Iris pigment epithelial cell (primary cell): ENCODE measurements around the gene P4HTM.
A peak's percentile ranks its signal among the peaks of the same experiment; 100 is the strongest.
"Not testable (repeated sequence)": the region's sequence is repeated elsewhere in the genome, so short reads cannot be mapped to it uniquely, and the experiment has no call there.

Experiments used
- DNase-seq: peaks from one replicate; pipeline ENCODE4 v3.0.0-alpha.2; 2011; ENCODE audit warnings: low read depth

Gene P4HTM

DNA sequence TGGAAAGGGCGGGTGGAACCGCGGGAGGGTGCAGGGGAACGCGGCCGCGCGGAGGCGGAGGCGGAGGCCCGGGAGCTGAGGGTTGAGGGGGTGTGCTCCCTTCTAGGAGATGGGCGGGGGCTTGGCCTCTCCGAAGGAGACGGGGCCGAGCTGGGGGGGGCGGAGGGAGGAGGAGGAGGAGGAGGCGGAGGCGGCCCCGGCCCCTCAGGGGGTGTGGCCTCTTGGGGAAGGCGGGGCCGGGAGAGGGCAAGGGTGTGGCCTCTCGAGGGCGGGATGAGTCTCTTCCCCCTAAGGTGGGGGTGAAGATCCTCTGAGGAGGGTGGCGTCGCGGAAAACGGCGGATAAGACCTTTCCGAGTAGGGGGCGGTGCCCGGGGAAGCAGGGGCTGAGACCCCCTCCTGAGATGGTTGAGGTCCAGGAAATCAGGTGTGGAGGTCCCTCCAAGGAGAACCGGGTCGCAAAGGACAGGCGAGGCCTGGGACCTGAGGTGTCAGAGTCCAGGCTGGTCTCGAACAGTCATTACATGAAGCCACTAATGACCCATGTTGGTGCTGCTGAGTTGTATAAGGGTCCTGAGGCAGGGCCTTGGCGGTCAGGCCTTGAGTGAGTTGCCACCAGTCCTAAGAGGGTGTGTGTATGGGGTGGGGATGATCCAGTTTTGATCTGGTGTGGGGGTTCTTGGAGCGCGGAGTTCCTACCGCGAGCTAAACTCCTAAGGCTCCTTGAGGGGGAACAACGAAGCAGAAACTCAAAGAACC, 17.9 kb downstream of the P4HTM start:
- peak; percentile 87 for DNase-seq

DNA sequence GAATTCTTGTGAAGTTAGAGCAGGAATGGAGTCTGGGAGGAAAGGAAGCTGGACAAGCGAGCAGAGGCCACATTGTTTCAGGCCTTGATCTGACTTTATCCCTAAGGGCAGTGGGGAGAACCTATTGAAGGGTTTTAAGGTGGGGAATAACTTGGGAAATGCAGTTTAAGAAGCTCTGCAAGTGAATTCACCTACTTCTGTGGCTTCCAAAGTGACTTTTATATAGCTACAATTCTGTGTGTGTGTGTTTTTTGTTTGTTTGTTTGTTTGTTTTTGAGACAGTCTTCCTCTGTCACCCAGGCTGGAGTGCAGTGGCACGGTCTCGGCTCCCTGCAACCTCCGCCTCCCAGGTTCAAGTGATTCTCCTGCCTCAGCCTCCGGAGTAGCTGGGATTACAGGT, 18.6 kb downstream of the P4HTM start:
- not testable (repeated sequence) for DNase-seq

DNA sequence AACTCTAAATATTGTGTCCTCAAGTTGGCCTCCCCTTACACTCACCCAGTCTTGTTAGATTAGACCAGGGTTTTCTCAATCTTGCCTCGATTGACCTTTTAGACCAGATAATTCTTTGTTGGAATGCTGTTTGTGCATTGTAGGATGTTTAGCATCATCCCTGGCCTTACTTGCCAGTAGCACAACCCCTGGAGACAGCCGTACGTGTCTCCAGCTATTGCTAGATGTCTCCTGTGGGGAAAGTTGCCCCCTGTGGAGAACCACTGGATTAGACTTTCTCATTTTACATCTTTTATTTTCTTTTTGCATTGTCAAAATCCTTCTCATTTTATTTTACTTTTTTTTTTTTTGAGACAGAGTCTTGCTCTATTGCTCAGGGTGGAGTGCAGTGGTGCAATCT, 19.4 kb downstream of the P4HTM start:
- no peak for DNase-seq

DNA sequence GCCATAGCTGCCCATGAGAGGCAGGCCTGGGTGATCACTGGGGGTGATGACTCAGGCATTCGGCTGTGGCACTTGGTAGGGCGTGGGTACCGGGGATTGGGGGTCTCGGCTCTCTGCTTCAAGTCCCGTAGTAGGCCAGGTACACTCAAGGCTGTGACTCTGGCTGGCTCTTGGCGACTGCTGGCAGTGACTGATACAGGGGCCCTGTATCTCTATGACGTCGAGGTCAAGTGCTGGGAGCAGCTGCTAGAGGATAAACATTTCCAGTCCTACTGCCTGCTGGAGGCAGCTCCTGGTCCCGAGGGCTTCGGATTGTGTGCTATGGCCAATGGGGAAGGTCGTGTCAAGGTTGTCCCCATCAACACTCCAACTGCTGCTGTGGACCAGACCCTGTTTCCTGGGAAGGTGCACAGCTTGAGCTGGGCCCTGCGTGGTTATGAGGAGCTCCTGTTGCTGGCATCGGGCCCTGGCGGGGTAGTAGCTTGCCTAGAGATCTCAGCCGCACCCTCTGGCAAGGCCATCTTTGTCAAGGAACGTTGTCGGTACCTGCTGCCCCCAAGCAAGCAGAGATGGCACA, 22.5 kb downstream of the P4HTM start:
- DNase-seq: no peak

DNA sequence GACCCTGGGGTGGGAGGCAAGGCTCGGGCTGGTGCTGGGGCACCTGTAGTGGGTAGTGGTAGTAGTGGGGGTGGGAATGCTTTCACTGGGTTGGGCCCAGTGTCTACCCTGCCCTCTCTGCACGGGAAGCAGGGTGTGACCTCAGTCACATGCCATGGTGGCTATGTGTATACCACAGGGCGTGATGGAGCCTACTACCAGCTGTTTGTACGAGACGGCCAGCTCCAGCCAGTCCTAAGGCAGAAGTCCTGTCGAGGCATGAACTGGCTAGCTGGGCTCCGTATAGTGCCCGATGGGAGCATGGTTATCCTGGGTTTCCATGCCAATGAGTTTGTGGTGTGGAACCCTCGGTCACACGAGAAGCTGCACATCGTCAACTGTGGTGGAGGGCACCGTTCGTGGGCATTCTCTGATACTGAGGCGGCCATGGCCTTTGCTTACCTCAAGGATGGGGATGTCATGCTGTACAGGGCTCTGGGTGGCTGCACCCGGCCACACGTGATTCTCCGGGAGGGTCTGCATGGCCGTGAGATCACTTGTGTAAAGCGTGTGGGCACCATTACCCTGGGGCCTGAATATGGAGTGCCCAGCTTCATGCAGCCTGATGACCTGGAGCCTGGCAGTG, 23.2 kb downstream of the P4HTM start:
- no peak for DNase-seq

DNA sequence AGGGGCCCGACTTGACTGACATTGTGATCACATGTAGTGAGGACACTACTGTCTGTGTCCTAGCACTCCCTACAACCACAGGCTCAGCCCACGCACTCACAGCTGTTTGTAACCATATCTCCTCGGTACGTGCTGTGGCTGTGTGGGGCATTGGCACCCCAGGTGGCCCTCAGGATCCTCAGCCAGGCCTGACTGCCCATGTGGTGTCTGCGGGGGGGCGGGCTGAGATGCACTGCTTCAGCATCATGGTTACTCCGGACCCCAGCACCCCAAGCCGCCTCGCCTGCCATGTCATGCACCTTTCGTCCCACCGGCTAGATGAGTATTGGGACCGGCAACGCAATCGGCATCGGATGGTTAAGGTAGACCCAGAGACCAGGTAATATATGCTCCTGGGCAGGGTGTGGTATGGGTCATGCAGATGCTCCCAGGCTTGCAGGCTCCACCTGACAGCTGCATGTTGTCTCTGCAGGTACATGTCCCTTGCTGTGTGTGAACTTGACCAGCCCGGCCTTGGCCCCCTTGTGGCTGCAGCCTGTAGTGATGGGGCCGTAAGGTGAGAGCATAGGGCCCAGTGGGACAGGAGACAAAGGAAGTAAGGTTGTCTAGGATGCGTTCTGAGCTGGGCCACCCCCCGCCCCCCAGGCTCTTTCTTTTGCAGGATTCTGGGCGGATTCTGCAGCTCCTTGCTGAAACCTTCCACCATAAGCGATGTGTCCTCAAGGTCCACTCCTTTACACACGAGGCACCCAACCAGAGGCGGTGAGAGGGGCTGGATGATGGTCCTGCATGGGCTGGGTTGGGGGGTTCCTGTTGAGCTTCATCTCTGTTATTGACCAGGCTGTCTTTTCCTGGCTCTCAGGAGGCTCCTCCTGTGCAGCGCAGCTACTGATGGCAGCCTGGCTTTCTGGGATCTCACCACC, 24.0 kb downstream of the P4HTM start:
- DNase-seq: peak; percentile 43

DNA sequence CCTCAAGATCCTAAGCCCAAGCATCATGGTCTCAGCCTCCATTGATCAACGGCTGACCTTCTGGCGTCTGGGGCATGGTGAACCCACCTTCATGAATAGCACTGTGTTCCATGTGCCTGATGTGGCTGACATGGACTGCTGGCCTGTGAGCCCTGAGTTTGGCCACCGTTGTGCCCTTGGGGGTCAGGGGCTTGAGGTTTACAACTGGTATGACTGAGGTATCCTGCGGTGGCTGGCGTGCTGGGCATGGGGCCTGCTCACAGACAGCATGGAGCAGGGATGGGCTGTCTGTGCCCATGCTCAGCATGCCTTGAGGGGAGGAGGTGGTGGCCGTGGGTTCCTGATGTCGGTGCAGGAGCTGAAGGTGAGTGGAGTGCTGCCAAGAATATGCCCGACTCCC, 25.0 kb downstream of the P4HTM start:
- DNase-seq: no peak

DNA sequence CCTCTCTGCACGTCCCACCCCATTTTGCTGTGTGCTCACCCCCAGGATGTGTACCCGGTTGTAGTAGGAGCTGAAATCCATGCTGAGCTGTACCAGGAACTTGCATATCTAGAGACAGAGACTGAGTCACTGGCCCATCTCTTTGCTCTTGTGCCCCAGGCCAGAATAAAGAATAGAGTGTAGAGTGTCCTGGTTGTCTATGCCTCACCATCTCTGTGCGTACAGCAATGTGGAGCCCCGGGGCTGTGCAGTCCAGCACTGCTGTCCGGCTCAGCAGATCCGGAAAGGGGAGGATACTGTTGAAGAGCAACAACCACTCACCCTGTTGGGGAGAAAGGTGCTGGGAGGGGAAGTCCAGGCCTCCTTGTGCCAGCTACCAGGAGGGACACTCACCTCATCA, 25.7 kb downstream of the P4HTM start:
- DNase-seq: no peak

DNA sequence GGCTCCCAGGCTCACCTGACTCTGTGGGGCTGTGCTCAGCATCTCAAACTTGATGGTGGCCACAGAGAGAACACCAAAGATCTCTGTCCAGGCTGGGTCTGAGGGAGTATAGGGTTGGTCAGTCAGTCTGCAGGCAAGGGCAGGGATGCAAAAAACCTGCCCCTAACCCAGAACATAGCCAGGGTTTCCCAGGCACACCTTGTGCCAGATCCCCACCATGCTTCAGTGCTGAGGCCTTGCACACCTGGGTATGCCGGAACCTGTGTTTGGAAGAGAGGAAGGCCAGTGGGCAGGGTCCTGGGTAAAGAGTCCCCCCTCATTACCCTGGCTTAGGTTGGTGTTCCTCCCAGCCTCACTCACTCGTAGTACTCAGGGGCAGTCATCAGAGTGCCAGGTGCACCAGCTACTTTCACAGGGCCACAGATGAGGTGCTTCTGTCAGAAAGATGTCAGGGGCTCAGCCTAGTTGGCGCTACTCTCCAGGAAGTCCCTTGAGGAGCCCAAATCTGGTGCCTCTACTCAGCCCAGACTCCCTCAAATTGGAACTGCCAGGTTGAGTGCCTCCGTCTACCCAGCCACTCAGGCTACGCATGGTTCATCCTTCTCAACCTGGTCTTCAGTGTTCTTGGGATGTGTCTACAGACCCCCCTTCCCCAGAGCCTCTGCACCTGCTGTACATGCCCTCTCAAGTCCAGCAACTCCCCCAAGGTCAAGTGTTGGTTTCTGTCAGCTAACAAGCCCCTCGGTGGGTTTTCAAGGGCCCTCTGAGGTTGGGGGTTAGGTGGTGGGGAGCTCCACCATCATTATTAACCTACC, 26.6 kb downstream of the P4HTM start:
- DNase-seq: no peak

DNA sequence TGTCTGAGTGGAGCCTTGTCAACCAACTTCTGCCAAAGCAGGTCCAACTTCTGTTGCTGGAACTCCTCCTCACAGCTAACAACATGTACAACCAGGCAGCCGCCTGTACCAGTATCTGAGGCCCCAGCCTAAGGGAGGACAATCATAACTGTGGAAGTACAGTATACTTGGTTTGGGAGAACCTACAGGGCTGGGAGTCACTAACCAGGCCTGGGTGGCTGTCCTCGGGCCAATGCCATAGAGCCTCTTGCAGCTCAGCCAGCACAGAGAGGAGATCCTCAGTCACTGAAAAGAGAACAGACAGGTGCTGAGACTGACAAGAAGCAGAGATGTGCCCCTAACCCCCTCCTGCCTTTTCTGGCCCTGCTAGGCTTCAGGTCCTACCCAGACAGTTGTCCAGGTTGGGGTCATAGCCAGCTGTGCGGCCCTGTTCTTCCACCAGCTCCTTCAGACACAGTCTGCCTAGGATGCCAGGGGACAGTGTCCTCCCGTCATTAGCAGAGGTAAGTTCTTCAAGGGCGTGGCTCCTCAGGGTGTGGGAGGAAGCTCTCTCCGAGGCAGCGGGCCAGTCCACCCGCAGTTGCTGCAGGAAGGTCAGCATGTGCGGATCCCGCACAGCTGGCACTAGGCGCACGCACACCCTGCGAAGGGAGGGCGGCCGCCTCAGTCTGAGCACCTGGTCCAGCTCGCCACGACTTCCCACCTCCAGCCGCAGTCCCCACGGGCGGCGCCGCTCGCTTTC, 27.4 kb downstream of the P4HTM start:
- no peak for DNase-seq

DNA sequence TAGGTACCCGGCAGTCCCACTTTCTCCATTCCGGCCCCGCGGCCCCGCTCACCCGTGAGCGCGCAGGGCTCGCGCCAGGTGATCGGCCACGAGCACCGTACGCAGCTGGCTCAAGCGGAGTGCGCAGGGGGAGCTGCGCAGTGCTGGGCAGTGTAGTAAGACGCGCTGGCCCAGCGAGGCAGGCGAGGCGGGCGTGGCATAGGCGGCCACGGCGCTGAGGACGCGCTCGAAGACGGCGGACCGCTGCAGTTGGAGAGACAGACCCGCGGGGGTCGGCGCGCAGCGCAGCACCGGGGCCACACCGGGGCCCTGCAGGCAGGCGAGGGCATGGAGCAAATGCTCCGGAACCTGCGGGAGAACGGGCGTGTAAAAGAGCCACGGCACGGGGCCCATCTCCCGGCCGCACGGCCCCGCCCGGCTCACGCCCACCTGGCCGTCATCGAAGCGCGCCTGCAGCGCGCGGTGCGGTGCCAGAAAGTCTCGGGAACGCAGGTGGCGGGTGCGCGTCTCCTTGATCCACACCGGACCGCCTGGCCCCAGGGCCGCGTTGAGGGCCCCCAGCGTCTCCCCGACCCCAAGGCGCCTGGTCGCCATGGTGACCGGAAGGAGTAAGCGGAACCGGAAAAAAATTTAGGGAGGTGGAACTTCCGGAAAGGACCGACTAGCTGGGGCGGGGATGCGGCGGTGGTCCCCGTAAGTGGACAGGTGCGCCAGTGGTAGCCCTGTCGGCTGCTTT, 28.1 kb downstream of the P4HTM start, which contains the start of gene DALRD3:
Gene DALRD3, minus strand, starts transcription at position 610 of the 736 bp plus-strand sequence. Its CDS starts 16 bp downstream, at position 594.
- DNase-seq: peak; percentile 73

DNA sequence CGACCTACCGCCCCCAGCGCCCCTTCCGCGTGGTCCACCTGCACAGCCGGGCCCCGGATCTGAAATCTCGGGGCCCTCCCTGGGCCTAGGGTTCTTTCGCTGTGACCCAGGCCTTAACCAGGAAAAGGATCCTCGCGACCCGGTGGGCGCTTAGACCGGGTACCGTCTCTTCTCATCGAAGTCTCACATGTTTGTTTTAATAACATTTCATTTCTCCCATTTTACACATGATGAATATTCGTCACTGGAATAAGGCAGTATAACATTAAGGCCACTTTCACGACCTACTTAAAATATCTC, 28.6 kb downstream of the P4HTM start:
- DNase-seq: no peak

DNA sequence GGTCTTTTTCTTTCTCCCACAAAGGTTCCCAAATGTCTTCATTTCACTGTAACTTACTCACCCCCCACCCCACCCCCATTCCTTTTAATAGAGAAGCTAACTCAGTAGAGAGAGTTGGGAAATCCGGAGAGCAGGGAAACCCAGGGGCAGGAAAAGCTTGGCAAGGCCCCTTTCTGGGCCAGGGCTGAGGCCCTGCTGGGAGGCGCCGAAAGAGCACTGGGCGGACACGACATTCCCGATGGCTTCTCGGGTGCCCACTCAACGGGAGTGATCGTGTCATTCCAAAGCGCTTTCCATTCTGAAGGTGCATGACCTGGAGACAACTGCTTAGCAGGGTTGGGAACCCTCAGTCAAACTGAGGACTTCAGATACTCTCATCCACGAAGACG, 29.9 kb downstream of the P4HTM start:
- no peak for DNase-seq

DNA sequence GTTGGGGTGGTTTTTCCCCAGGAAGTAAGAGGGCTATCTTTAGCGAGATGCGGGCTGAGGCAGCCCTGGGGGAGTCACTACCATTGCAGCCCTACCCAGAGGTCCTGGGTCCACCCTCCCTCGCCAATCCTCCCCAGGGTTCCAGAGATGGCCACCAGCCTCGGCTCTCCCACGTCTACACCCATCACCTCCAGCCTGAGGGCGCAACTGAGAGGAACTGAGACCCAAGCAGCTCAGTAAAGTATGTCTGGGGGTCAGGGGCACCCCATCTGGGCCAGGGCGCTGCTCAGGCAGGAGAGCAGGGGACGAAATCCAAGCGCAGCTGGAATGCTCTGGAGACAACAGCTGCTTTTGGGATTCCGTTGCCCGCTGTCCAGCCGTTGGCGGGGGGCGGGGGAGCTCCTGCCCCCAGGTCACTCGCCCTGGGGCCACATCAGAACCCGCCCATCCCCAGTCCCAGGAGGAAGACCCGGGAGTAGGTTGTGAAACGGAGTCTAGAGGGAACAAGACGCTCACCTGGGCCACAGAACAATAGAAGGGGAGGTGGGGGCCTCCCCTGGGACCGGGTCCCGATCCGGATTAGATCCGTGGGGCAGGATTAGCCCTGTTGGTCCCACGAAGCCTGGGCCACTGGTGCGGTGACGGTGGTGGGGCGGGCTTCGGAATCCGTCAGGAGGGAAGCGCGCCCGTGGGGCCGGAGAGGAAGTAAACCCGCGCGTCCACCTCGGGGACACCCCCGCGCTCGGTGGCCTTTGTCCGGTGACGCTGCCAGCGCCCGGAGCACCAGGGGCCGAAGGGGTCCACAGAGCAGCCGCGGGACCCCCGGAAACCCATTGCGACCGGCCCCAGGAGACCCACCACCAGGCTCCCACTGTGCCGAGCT, 30.5 kb downstream of the P4HTM start:
- no peak for DNase-seq

DNA sequence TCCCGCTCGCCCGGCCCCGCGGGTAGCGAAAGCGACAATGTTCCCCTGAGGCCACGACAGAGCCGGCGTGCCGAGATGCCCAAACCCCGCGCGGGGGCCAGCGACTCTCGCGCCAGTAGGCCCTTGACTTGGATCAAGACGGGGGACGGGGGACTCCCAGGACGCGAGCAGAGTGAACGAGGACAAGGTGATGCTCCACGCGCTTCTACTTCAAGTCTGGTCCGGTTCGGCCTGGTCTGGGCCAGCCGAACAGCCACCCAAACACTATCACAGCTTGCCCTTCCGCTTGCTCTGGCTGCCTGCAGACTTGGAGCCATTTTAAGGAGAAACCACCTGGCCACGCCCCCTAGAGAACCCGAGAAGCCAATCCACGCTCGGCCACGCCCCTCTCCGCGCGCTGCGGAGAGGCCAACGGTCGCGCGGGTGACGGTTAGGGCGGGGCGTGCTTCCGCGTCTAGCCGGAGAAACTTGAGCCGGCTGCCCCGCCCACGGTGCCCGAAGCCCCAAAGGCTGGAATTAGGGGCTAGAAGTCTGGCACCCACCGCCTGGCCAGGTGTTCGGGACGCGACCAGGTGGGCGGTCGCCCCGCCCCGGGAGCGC, 31.3 kb downstream of the P4HTM start:
- peak; percentile 96 for DNase-seq

DNA sequence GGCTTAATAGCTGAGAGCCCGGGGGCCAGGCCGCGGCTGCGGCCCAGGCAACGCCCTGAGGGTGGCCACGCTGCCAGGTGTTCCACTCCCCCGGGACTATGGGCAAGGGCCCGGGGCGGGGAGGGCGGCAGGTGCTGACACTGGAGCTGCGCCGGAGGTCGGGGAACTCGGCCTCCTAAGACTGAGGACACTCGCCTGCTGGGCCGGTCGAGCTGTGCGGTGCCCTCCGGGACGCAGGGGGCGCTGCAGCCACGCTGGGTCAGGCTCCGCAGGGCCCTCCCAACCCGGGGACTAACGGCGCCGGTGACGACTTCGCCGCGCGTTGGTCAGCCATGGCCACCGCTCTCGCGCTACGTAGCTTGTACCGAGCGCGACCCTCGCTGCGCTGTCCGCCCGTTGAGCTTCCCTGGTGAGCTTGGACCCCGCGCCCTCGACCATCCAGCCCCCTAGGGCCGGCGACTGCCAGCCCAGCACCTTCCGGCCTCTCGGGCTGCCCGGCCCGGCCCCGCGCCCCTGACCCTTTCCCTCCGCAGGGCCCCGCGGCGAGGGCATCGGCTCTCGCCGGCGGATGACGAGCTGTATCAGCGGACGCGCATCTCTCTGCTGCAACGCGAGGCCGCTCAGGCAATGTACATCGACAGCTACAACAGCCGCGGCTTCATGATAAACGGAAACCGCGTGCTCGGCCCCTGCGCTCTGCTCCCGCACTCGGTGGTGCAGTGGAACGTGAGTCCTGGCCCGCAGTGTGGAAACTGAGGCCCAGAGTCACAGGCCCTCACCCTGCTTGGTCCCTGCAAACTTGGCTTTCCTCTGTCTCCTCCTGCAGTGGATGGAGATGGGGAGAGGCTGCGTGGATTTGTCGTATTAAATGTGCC, 32.0 kb downstream of the P4HTM start, which contains the start of gene NDUFAF3:
Gene NDUFAF3, plus strand, starts transcription at position 309 of the 875 bp plus-strand sequence. Its CDS starts 24 bp downstream, at position 333.
- DNase-seq: peak; percentile 94

DNA sequence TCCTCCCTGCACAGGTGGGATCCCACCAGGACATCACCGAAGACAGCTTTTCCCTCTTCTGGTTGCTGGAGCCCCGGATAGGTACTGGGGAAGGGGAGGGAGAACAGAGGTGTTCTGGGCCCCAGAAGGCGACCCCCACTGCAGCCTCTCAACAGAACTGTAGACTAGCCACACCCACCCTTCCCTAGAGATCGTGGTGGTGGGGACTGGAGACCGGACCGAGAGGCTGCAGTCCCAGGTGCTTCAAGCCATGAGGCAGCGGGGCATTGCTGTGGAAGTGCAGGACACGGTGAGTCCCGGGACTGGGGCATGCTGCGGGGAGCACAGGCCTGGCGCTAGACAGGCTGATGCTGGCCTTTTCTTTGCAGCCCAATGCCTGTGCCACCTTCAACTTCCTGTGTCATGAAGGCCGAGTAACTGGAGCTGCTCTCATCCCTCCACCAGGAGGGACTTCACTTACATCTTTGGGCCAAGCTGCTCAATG, 32.7 kb downstream of the P4HTM start:
- DNase-seq: no peak
